PC-3 (cell line): ENCODE measurements around the gene FANCC. TPM values are rescaled to one million over a fixed set of nuclear protein-coding genes. Genes with fewer than 3 reads are reported as not detected.

Source experiments
- ATAC-seq: fragments of 200-7000 bp; cut with Tn5 transposase; 2 replicates; pipeline ENCODE4 v1.9.1; 2020; ENCODE audit warnings: mild to moderate bottlenecking, moderate library complexity
- BruUV-seq: library from RNA; stranded (reverse); fragments of 400-500 nt; replicated peaks from 2 replicates; lab custom pipeline; 2021; lab: Mats Ljungman, UMichigan
- CTCF ChIA-PET: fragments of 300-600 bp; sonication (Branson Sonifier 250); formaldehyde crosslinking; loops from one replicate; lab custom pipeline; 2022; ENCODE audit warnings: antibody characterized with exemption; lab: Charles Lee
- POLR2A ChIA-PET: fragments of 300-600 bp; sonication (Branson Sonifier 250); formaldehyde crosslinking; loops from one replicate; lab custom pipeline; 2022; ENCODE audit warnings: antibody characterized with exemption; ENCODE audit not compliant: unreplicated experiment; lab: Charles Lee
- DNase-seq: peaks from one replicate; pipeline ENCODE4 v3.0.0-alpha.2; 2015
- H2AFZ ChIP-seq: fragments of 300-600 bp; sonication (generic); 2 replicates; pipeline ENCODE4 v1.6.0; 2016; ENCODE audit warnings: antibody characterized with exemption, low read length
- H3F3A ChIP-seq: fragments of 300-600 bp; sonication (generic); one replicate; pipeline ENCODE4 v1.6.0; 2017; ENCODE audit warnings: antibody characterized with exemption, low read length, control low read depth, mild to moderate bottlenecking; ENCODE audit not compliant: unreplicated experiment
- H3K27ac ChIP-seq: fragments of 300-600 bp; sonication (generic); 2 replicates; pipeline ENCODE4 v1.5.1; 2016; ENCODE audit warnings: mild to moderate bottlenecking, low read length
- H3K27me3 ChIP-seq: fragments of 300-600 bp; sonication (generic); 2 replicates; pipeline ENCODE4 v1.6.1; 2016; ENCODE audit warnings: low read length, mixed read lengths
- H3K36me3 ChIP-seq: fragments of 300-600 bp; sonication (generic); 2 replicates; pipeline ENCODE4 v1.6.1; 2016; ENCODE audit warnings: low read depth, mixed run types, low read length, mixed read lengths
- H3K4me1 ChIP-seq: fragments of 300-600 bp; sonication (generic); 2 replicates; pipeline ENCODE4 v1.5.1; 2016; ENCODE audit warnings: low read length; ENCODE audit not compliant: insufficient read depth
- H3K4me2 ChIP-seq: fragments of 300-600 bp; sonication (generic); 2 replicates; pipeline ENCODE4 v1.6.0; 2016; ENCODE audit warnings: low read length
- H3K4me3 ChIP-seq: fragments of 300-600 bp; sonication (generic); 2 replicates; pipeline ENCODE4 v1.5.1; 2016; ENCODE audit warnings: mild to moderate bottlenecking, low read length, mixed read lengths
- H3K79me2 ChIP-seq: fragments of 300-600 bp; sonication (generic); 2 replicates; pipeline ENCODE4 v1.6.1; 2017; ENCODE audit warnings: low read length, mixed read lengths
- H3K9ac ChIP-seq: fragments of 300-600 bp; sonication (generic); 2 replicates; pipeline ENCODE4 v1.6.0; 2016; ENCODE audit warnings: mild to moderate bottlenecking, low read length
- H3K9me2 ChIP-seq: fragments of 300-600 bp; sonication (generic); replicated peaks from 2 replicates; pipeline ENCODE4 v1.6.1; 2016; ENCODE audit warnings: mixed run types, low read length, mixed read lengths
- H3K9me3 ChIP-seq: fragments of 300-600 bp; sonication (generic); 2 replicates; pipeline ENCODE4 v1.6.1; 2016; ENCODE audit warnings: low read length, mixed read lengths
- H4K20me1 ChIP-seq: fragments of 300-600 bp; sonication (generic); 2 replicates; pipeline ENCODE4 v1.6.1; 2016; ENCODE audit warnings: low read length, mixed read lengths
- EZH2 ChIP-seq: fragments of 300-600 bp; sonication (generic); IDR thresholded peaks from one replicate; pipeline ENCODE4 v1.6.1; 2017; ENCODE audit warnings: antibody characterized with exemption, mild to moderate bottlenecking, low read length; ENCODE audit not compliant: unreplicated experiment
- EZH2phosphoT487 ChIP-seq: fragments of 300-600 bp; sonication (generic); IDR thresholded peaks from 2 replicates; pipeline ENCODE4 v1.6.1; 2018; ENCODE audit warnings: mild to moderate bottlenecking, antibody characterized with exemption, low read length, borderline replicate concordance
- intact Hi-C: fragments of 100-400 bp; cut with micrococcal nuclease; formaldehyde crosslinking; loops from 2 replicates; pipeline ENCODE4 v1.9.0; 2023
- total RNA-seq: library from RNA; depleted of rRNA; stranded (reverse); fragments of >200 nt; gene quantifications from 2 replicates; pipeline ENCODE4 v1.2.3, GENCODE V29; 2014
- TF ChIP-seq, protein P1 (sequence below): fragments of 300-600 bp; sonication (generic); conservative IDR thresholded peaks from 2 replicates; pipeline ENCODE4 v1.5.1; 2017; ENCODE audit warnings: antibody characterized with exemption, low read depth, mild to moderate bottlenecking, low read length

Gene FANCC
- total RNA-seq, 1 experiment from 2014 or later = 6.9 TPM

DNA sequence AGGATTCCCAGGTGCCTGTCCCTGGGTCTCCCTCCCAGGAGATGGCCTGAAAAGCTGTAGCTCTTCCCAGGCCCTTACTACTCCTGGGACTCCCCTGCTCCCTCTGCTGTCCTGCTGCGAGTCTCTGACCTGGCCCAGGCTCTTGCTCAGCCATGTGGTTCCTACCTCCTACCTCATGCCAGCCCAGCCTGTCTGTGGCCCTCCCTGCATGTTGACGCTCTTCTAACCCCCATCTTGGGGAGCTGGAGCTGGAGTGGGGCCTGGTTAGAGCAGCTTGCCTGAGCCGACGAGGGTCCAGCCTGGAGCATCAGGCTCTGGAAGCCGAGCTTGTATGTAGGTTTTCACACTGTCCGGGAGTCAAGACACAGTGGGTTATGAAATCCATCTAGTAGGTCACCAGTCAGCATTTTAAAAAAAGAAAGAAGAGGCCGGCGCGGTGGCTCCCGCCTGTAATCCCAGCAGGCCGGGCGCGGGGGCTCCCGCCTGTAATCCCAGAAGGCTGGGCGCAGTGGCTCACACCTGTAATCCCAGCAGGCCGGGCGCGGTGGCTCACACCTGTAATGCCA, 244.4 kb downstream of the FANCC start:
- no peak overlapping the region for H3K4me2 ChIP-seq
- H3K27me3 ChIP-seq = no peaks in the 10 kb centered on the region
- no peak overlapping the region for H3K27ac ChIP-seq
- DNase-seq (peak; percentile 29), ATAC-seq (peak; percentile 84)
- intact Hi-C loops = loop anchor here (5.0 kb wide), 1 partner anchor 291 kb away; no protein-coding TSS in a partner anchor
- H4K20me1 ChIP-seq = no peaks in the 10 kb centered on the region
- ChIA-PET CTCF (interaction anchor here (1.0 to 1.4 kb wide), 2 partner anchors 55 to 392 kb away, joined by 3 read pairs; no protein-coding TSS in a partner anchor), POLR2A (interaction anchor here (0.7 kb wide), 1 partner anchor 367 kb away, joined by 3 read pairs; no protein-coding TSS in a partner anchor)
- no peak overlapping the region for H3K9ac ChIP-seq
- no TSS peak for BruUV-seq
- no peak overlapping the region for H2AFZ ChIP-seq
- H3K79me2 ChIP-seq = peaks cover 38% of the 10 kb centered on the region
- no peaks in the 10 kb centered on the region for H3K9me3 ChIP-seq
- H3K9me2 ChIP-seq = no peaks in the 10 kb centered on the region
- no peak for TF ChIP-seq EZH2phosphoT487
- TF ChIP-seq, protein P1, sequence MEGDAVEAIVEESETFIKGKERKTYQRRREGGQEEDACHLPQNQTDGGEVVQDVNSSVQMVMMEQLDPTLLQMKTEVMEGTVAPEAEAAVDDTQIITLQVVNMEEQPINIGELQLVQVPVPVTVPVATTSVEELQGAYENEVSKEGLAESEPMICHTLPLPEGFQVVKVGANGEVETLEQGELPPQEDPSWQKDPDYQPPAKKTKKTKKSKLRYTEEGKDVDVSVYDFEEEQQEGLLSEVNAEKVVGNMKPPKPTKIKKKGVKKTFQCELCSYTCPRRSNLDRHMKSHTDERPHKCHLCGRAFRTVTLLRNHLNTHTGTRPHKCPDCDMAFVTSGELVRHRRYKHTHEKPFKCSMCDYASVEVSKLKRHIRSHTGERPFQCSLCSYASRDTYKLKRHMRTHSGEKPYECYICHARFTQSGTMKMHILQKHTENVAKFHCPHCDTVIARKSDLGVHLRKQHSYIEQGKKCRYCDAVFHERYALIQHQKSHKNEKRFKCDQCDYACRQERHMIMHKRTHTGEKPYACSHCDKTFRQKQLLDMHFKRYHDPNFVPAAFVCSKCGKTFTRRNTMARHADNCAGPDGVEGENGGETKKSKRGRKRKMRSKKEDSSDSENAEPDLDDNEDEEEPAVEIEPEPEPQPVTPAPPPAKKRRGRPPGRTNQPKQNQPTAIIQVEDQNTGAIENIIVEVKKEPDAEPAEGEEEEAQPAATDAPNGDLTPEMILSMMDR = peak; percentile 43; the same call in 1 of the 2 replicates
- TF ChIP-seq EZH2 = no peak
- no peak overlapping the region for H3K4me3 ChIP-seq
- no peaks in the 10 kb centered on the region for H3F3A ChIP-seq
- peaks cover 8% of the 10 kb centered on the region; the same call in 1 of the 2 replicates for H3K36me3 ChIP-seq
- H3K4me1 ChIP-seq = no peaks in the 10 kb centered on the region

DNA sequence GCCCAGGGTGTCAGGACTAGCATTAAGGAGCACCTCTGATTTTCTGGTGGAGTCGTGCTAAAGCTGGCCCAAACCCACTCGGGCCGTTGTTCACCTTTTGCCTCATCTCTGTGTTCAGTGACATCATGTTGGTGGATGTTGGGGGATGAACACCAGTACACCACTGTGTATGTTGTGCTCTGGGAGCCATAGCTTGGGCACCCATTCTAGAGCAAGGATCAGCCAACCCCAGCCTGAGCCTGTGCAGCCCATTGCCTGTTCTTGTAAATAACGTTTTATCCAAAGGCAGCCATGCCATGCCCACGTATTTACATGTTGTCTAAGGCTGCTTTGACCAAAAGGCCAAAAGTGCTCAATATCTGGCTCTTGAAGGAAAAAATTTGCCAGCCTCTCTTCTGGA, 245.6 kb downstream of the FANCC start:
- CTCF ChIA-PET = interaction anchor here (1.4 kb wide), 1 partner anchor 56 kb away, joined by 3 read pairs; no protein-coding TSS in a partner anchor
- no peak for DNase-seq
- H3K4me2 ChIP-seq = no peak overlapping the region
- H3K9ac ChIP-seq = no peak overlapping the region
- ATAC-seq = no peak
- no peaks in the 10 kb centered on the region for H4K20me1 ChIP-seq
- peaks cover 8% of the 10 kb centered on the region; the same call in 1 of the 2 replicates for H3K36me3 ChIP-seq
- POLR2A ChIA-PET = no interaction called here
- no TSS peak for BruUV-seq
- TF ChIP-seq EZH2 = no peak
- no peak for TF ChIP-seq EZH2phosphoT487
- TF ChIP-seq, protein P1 = no peak
- no peak overlapping the region for H3K27ac ChIP-seq
- H3K4me3 ChIP-seq = no peak overlapping the region
- H3K79me2 ChIP-seq = peaks cover 46% of the 10 kb centered on the region
- H3K9me3 ChIP-seq = no peaks in the 10 kb centered on the region
- no peaks in the 10 kb centered on the region for H3K4me1 ChIP-seq
- H3K9me2 ChIP-seq = no peaks in the 10 kb centered on the region
- intact Hi-C loops = loop anchor here (5.0 kb wide), 1 partner anchor 290 kb away; no protein-coding TSS in a partner anchor
- no peak overlapping the region for H2AFZ ChIP-seq
- H3F3A ChIP-seq = no peaks in the 10 kb centered on the region
- H3K27me3 ChIP-seq = no peaks in the 10 kb centered on the region

DNA sequence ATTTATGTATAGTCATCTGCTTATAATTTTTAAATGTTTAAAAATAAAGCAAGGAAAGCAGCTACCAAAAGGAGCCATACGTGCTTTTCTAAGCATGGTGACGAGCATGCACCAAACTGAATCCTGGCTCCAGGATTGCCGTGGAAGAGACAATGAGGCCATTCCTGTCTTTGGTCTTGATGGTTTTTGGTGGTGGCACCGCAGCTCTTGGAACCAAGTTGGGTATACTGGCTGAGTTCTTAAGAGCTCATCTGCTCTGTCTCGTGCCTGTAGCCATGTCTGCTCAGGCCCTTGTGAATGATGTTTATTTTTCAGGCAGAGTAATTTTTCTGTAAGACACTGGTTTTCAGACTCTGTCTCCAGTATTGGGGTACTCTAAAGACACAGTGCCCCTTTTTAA, 246.1 kb downstream of the FANCC start:
- no peaks in the 10 kb centered on the region for H3K27me3 ChIP-seq
- no TSS peak for BruUV-seq
- no peak overlapping the region for H3K9ac ChIP-seq
- H2AFZ ChIP-seq = no peak overlapping the region
- intact Hi-C loops = loop anchor here (5.0 kb wide), 1 partner anchor 289 kb away; no protein-coding TSS in a partner anchor
- no peaks in the 10 kb centered on the region for H3K9me3 ChIP-seq
- TF ChIP-seq EZH2 (no peak), EZH2phosphoT487 (no peak)
- TF ChIP-seq, protein P1 = no peak
- no peaks in the 10 kb centered on the region for H4K20me1 ChIP-seq
- peaks cover 50% of the 10 kb centered on the region for H3K79me2 ChIP-seq
- ATAC-seq (no peak), DNase-seq (no peak)
- no peaks in the 10 kb centered on the region for H3K9me2 ChIP-seq
- no peak overlapping the region for H3K4me3 ChIP-seq
- H3F3A ChIP-seq = no peaks in the 10 kb centered on the region
- H3K4me1 ChIP-seq = no peaks in the 10 kb centered on the region
- no peak overlapping the region for H3K27ac ChIP-seq
- CTCF ChIA-PET = no interaction called here
- POLR2A ChIA-PET = no interaction called here
- H3K36me3 ChIP-seq = peaks cover 8% of the 10 kb centered on the region; the same call in 1 of the 2 replicates
- no peak overlapping the region for H3K4me2 ChIP-seq
